ENCODE results near the gene GRM8.

The GRM8 gene

DNA sequence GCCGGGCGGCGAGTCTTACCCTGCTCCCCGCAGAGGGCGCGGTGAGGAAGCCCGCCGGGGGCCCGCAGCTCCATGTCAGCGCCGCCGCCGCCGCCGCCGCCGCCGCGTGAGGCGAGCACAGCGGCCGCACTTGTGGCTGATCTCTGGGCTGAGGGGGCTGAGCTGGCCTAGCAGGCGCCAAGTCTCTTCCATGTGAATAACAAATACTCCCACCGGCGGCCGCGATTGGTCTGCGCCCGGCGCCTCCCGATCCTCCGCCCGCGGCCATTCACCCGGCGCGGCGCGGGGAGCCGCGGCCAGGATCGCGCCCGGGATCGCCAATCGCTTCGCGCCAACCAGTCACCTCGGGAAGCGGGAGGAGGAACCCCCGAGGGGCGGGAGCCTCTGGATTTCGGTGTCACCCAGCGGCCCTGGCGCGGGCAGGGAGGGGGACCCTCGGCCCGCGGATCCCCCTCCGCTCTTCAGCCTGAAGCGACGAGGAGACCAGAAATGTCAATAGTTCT is at the start of gene GRM8:
Gene GRM8, minus strand, starts transcription at position 164 of the 503 bp plus-strand sequence.
- peak within 1 kb of the TSS; percentile 67 for H3K4me3 ChIP-seq (ENCODE audit: low read depth, low read length)

DNA sequence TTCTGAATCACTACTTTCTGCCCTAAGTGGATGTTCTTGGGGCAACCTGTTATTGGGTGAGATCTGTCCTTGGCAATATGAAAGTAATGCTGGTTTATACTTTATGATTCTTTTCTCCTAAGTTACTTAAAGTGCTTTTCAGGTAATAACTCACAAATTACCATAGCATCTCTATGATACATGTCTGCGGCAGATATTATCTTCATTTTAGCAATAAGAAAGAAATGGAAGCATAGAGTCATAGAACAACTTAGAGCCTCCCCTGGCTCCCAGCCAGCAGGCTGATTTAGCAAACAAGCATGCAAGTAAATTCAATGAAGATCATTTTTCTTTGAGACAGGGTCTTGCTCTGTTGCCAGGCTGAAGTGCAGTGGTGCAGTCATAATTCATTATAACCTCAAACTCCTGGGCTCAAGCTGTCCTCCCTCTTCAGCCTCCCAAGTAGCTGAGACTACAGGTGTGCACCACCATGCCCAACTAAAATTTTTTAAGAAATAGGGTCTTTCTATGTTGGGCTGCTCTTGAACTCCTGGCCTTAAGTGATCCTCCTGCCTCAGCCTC is 38.1 kb upstream of the GRM8 start:
- no peak overlapping the region for H3K4me3 ChIP-seq (ENCODE audit: low read depth, low read length)

DNA sequence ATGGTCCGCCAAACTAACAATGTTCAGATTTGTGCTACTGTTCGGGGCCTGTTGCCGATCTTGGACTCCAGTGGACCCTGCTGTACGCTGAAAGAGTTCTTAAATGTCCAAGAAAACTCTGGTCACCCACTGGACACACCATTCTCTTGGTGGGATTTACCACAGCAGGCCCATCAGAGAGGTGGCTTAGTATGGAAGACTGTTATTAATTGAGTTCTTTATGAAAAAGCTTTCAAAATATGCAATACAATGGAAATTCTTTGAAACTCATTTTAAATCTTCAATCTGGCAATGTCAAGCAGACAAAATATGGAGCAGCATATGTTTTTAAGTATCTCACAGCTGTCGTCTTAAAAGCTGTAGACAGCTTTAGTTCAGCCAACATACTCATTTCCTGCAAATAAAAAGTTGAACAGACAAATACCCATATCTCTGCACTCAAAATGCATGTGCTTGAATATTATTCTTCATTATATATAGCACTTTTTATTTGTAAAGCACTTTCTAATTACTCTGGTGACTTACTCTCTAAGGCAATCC is 37.4 kb upstream of the GRM8 start:
- H3K4me3 ChIP-seq (ENCODE audit: low read depth, low read length) = no peak overlapping the region

- H3K4me3 ChIP-seq (ENCODE audit: low read depth, low read length) = no peak overlapping the region
Observed at GRCh38 chr7:127287133-127287532, 34.4 kb upstream of the GRM8 start.

DNA sequence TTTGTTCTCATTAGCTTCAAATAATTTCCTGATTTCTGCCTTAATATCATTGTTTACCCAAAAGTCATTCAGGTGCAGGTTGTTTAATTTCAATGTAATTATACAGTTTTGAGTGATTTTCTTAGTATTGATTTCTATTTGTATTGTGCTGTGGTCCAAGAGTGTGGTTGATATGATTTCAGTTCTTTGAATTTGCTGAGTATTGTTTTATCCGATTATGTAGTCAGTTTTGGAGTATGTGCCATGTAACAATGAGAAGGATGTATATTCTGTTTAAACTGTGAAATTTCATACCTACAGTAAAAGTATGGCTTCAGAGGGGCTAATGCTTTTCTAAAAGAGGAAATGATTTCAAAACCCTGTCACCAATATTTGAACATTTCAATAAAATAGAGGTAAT is 17.4 kb upstream of the GRM8 start:
- no peak overlapping the region for H3K4me3 ChIP-seq (ENCODE audit: low read depth, low read length)

- H3K4me3 ChIP-seq (ENCODE audit: low read depth, low read length) = no peak overlapping the region
Observed at GRCh38 chr7:127266047-127266446, 13.3 kb upstream of the GRM8 start.

DNA sequence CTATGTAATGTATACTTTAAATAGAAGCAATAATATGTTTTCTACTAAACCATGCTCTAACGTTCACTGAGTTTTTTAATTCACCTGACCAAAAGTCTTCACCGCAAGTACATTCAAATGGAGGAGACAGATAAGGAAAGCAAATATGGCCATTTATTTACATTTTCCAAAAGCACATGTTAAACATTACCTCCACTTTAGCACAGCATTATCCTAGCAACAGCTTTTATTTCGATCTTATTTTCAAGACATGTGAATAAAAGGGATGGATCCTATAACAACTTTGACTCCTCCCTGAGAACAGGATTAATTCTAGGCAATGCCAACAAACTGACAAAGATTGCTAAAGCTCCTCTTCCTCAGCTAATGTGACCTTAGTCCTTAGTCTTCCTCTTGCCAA is 11.5 kb upstream of the GRM8 start:
- H3K4me3 ChIP-seq (ENCODE audit: low read depth, low read length) = no peak overlapping the region

DNA sequence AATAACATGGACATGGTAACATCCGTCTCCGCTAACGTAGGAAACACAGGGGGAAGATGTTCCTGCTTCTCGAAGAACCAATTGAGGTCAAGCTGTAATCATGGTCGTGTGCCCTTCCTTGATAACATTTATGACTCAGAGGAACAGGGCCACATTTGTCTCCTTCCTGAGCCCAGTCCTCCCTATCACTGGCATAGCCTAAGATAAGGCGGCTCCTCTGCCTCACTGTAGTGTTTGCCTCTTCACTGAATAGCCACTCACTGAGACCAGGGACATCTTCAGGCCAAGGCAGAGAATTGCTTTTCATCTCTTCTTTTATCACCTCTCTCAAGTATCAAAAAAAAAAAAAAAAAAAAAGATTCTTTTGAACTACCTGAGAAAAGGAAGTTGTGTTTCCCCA is 5.4 kb upstream of the GRM8 start:
- no peak overlapping the region for H3K4me3 ChIP-seq (ENCODE audit: low read depth, low read length)

DNA sequence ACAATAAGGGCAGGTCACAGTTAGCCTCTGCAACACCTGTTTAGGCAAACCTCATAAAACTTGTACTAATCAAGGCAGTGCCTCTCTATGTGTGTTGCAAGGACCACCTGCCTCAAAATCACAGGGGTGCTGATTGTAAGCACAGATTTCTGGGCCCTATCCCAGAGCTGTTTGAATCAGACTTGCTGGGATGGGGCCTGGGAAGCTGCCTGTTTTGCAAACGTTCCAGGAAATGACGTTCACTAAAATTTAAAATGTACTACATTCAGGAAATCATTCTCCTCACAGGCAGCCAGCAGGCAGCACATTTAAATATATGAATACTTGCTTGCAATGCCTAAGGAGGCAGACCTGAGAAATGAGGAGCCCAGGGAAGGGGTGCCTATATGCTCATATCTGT is 4.3 kb upstream of the GRM8 start:
- H3K4me3 ChIP-seq (ENCODE audit: low read depth, low read length) = no peak overlapping the region

DNA sequence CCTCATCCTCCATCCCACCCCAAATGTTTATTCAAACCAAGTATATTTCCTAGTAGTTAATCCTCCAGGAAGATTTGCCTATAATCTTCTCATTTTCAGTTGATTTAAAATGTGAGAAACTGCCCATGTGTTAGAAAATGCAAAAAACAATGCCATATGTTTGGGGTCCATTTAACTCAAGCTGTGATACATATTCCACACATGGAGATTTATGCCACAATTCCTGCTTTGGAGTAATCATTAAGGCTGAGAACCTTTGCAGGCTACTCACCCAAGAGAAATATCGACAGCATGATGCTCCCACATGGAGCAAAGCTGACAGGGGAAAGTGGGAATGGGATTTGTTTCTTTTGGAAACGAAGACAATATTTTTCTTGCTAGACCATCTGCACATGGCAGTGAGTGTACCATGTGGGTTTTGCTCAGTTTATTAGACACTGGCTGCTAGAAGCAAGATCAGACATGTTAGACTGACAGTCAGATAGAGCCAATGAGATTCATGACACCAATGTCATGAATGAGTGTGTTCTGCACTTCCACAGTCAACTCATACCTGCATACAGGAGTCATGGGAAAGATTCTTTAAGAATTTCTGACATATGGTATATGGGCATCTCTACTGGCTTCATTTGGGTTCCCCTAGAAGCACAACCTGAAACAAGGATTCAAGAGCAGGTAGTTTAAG is 3.4 kb upstream of the GRM8 start:
- H3K4me3 ChIP-seq (ENCODE audit: low read depth, low read length) = no peak overlapping the region

- peak overlapping the region; percentile 2 for H3K4me3 ChIP-seq (ENCODE audit: low read depth, low read length)
Observed at GRCh38 chr7:127254163-127254684, 1.5 kb upstream of the GRM8 start.

DNA sequence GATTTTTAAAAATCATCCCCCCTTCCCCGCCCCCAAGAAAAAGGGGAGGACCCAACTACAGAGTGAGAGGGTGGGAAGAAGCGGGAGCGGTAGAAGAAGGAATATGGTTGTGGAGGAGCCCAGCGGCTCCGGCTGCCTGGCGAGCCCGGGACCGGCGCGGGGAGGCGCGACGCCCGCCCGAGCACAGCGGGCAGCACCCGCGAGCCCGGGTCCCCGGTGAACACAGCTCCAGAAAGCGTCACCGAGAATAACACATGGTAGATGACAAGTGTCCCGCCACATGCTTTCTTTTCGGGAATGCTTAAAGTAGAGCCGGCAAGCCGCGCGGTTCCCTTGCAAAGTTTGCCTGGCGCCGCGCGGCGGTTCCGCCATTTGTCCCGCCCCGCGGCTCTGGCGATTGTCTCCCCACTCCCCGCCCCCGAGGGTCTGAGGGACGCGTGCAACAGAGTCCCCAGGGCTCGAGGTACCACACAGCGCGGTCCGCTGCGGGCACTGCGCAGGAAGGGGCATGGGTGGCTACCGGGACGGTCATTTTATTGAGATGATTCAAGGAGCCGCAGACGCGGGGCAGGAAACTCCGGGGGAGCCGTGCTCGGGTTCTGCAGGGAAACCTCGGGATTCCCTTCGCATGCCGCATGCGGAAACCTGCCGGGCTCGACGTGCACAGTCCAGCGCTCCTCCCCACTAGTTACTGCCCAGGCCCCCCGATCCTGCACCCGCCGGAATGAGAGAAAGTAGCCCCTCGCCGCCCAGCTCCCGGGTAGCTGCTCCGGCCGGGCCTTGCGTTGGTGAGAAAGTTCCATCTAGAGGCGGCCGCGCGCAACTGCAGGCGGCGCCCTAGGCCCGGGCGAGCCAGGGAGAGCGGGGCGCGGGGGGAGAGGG is 781 bp upstream of the GRM8 start:
- peak overlapping the region; percentile 67 for H3K4me3 ChIP-seq (ENCODE audit: low read depth, low read length)

- H3K4me3 ChIP-seq (ENCODE audit: low read depth, low read length) = peak overlapping the region; percentile 54
Observed at GRCh38 chr7:127252377-127252713, 396 bp downstream of the GRM8 start.

DNA sequence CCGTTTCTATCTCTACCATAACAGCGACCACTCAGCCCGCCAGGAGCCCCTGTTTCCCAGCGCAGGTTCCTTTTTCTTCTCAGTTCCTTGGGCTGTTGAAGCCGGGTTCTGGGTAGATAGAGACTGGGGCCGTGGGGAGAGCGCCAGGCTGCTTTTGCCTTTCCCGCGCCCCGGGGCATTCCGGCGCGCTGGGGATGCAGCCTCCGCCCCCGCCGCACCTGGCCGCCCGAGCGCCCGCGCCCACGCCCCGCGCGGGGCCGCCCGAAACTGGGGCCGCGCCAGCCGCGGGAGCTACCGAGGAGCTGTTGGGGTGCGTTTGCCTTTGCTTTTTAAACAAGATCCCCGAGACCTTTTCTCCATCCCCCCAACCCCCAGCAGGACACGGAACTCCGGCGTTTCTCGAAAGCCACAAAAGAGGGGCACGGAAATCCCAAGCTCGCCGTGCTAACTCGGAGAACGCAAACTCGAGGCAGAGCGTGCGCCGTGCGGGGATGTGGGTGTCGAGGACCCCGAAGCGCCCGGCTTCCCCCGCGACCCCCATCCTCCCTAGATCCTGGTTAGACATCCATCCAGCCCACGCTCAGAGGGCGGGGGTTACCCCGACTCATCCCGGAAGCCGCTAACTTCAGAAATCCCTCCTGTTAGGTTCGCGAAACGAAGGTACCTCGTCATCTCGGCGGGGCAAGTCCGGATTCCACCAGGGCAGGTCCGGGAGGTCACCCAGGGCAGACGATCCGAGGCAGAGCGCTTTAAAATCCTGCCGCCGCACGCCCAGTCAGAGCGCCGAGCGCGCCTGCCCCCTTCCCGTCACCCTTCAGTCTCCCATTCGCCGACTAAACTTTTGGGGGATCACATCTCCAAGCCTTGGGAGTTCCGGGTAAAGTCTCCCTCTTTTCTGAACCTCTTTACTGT is 1.0 kb downstream of the GRM8 start:
- H3K4me3 ChIP-seq (ENCODE audit: low read depth, low read length) = peak overlapping the region; percentile 54

DNA sequence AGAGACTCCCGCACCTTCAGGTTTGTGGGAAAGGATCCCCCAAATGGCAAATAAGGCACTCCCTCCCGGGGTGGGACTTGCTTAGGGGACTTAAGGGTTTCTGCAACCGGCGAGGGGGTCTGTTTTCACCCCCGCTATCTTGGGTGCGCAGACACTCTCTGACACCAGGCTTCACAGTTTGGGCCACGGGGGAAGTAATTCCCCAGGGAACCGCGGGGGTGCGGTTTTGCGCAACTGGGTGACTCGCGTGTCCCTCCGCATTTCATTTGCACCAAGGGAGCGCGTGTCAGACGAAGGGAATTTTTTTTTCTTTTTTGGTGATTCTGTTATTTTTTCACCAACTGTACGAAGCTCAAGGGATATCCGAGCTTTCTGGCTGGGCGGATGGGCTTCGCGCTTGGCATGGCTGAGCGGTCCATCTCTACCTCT is 1.7 kb downstream of the GRM8 start:
- peak overlapping the region; percentile 54 for H3K4me3 ChIP-seq (ENCODE audit: low read depth, low read length)

GRCh38 chr7:127250312-127251035 is 2.3 kb downstream of the GRM8 start:
- H3K4me3 ChIP-seq (ENCODE audit: low read depth, low read length) = no peak overlapping the region

DNA sequence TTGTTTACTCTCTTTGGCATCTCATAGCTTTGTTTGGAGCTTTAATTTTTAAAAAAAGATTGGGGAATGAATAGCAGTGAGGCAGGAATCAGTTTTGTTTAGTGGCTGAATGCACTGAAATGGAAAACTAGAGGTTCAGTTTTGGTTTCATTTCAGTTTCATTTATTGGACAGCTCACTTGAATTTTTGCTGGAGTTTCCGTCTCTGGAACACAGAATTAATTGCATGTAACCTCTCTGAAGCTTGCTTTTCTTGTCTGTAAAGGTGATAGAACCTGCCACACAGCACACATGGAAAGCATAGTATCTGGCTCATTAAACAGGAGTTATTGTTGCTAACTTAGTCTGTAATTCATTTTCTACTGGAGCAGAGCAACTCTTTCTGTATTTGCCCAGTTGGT is 7.1 kb downstream of the GRM8 start:
- no peak overlapping the region for H3K4me3 ChIP-seq (ENCODE audit: low read depth, low read length)

DNA sequence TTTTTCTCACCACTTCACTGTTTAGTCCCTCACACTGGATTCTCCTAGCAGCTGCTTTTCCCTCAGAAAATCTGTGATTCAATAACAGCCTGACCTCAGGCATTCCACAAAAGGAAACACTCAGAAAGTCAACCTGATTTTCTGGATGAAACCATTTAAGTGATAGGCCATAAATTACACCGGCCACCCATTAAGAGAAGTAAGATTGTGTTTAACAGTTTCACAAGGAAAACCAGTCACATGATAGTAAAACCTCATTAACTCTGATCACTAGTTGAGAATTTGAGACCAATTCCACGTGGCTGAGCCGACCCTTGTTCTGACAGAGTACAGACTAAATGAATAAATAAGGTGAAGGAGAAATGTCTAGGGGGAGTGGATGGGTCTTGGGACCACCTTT is 7.7 kb downstream of the GRM8 start:
- H3K4me3 ChIP-seq (ENCODE audit: low read depth, low read length) = no peak overlapping the region

- H3K4me3 ChIP-seq (ENCODE audit: low read depth, low read length) = no peak overlapping the region
Observed at GRCh38 chr7:127239814-127240213, 12.9 kb downstream of the GRM8 start.

DNA sequence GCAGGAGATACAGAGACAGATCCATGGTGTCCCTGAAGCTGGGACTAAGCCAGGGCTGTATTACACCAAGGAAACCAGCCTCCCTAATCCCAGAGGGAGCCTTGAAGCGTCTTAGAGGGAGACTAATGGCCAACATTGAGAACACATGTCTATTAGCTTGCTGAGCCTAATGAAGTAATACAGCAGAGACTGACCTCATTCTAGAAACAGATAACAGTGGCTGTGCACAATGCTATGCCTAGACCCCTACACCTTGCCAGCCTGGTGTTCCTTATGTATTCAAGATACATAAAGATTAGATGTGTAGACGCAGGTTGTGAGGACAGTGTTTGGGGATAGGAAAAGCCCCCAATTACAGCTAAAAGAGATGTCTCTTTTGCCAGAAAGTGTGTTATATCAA is 19.1 kb downstream of the GRM8 start:
- H3K4me3 ChIP-seq (ENCODE audit: low read depth, low read length) = no peak overlapping the region
